AG04449 (cell line): ENCODE results near the gene PAK5.

Experiments
- CTCF ChIA-PET: fragments of 350-600 bp; formaldehyde crosslinking; extraction: SDS; loops from one replicate; lab custom pipeline; 2021; ENCODE audit warnings: antibody characterized with exemption; lab: Yijun Ruan, JAX
- POLR2A ChIA-PET: fragments of 400-600, 350-600 bp; formaldehyde crosslinking; extraction: SDS; loops from one replicate; lab custom pipeline; 2020; ENCODE audit warnings: antibody characterized with exemption, inconsistent platforms; lab: Yijun Ruan, JAX
- DNase-seq: peaks from one replicate; pipeline ENCODE4 v3.0.0-alpha.2; 2010; ENCODE audit warnings: low read depth, low spot score
- H3K4me3 ChIP-seq: 2 replicates; pipeline ENCODE4 v1.5.1; 2011; ENCODE audit warnings: low read depth, mild to moderate bottlenecking, control low read depth, low read length
- TF ChIP-seq, protein P1 (sequence below): IDR thresholded peaks from one replicate; pipeline ENCODE4 v1.5.1; 2011; ENCODE audit warnings: mild to moderate bottlenecking, moderate library complexity, low read length, control low read depth, inconsistent platforms; ENCODE audit not compliant: insufficient read depth; ENCODE audit errors: missing control alignments

PAK5 gene

DNA sequence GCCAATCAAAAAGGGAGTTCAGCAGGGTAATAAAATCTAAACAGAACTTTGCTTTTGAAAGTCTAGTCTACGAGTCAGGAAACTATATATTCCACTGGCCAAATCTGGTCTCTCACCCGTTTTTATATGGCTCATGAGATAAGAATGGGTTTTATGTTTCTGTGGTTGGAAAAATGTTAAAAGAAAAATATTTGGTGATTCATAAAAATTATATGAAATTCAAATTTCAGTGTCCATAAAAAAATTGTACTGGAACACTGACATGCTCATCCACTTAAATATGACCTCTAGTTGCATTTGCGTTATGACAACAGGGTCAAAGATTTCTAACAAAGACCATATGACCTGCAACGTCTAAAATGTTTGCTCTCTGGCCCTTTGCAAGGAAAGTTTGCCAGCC is 346.8 kb downstream of the PAK5 start:
- CTCF ChIA-PET, result no interaction called here
- DNase-seq, result no peak
- POLR2A ChIA-PET, result no interaction called here

DNA sequence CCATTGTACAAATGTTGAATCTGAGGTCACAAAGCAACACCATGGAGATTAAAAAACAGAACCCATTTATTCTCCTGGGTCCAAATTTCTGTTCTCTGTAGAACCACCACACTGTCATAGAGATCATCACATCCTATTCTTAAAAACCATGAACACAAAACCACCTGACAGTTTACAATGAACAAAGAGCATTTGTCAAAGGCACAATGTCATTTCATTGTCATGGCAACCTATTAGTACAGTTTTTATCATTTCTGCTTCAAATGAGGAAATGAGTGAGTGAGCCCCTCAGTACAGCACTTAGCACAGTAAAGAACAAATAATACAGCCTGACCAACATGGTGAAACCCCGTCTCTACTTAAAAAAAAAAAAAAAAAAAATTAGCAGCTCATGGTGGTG is 347.6 kb downstream of the PAK5 start:
- CTCF ChIA-PET, result no interaction called here
- no peak overlapping the region for H3K4me3 ChIP-seq
- no peak for DNase-seq
- POLR2A ChIA-PET, result no interaction called here
- TF ChIP-seq, protein P1, sequence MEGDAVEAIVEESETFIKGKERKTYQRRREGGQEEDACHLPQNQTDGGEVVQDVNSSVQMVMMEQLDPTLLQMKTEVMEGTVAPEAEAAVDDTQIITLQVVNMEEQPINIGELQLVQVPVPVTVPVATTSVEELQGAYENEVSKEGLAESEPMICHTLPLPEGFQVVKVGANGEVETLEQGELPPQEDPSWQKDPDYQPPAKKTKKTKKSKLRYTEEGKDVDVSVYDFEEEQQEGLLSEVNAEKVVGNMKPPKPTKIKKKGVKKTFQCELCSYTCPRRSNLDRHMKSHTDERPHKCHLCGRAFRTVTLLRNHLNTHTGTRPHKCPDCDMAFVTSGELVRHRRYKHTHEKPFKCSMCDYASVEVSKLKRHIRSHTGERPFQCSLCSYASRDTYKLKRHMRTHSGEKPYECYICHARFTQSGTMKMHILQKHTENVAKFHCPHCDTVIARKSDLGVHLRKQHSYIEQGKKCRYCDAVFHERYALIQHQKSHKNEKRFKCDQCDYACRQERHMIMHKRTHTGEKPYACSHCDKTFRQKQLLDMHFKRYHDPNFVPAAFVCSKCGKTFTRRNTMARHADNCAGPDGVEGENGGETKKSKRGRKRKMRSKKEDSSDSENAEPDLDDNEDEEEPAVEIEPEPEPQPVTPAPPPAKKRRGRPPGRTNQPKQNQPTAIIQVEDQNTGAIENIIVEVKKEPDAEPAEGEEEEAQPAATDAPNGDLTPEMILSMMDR, result no peak

More for the DNA sequence above, 346.8 kb downstream of the PAK5 start:
- no peak overlapping the region for H3K4me3 ChIP-seq
- TF ChIP-seq, protein P1, result no peak

DNA sequence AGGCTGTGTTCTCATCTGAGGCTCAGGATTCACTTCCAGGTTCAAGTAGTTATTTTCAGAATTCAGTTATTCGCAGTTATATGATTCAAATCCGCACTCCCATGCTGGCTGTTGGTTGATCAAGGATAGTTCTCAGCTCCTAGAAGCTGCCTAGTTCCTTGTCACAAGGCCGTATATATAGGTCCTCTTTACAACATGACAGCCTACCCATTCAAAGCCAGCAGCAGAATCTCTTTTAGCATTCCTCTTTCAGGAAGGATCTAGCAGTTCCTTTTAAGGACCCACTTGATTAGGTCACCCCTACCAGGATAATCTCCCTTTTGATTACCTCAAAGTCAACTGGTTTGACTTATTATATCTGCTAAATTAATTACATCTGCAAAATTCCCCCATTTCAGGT is 348.2 kb downstream of the PAK5 start:
- ChIA-PET CTCF (no interaction called here), POLR2A (no interaction called here)
- DNase-seq, result no peak
- TF ChIP-seq, protein P1, result no peak
- no peak overlapping the region for H3K4me3 ChIP-seq

DNA sequence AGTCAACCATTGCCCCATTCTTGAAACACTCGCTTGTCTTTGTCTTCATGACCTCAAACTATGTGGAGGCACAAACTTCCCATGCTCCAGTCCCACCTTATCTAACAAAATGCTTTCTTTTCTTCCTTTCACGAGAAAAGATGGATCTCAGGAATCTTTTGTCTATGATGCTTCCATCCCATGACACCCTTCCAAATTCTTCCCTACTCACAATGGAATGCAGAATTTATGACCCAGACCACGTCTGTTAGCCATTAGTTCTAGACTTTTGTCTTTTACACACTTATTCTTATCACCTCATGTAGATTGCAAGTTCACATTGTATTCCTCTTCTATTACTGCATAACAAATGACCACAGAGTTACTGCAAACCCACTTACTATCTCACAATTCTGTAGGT is 348.7 kb downstream of the PAK5 start:
- ChIA-PET POLR2A (no interaction called here), CTCF (no interaction called here)
- no peak for DNase-seq

DNA sequence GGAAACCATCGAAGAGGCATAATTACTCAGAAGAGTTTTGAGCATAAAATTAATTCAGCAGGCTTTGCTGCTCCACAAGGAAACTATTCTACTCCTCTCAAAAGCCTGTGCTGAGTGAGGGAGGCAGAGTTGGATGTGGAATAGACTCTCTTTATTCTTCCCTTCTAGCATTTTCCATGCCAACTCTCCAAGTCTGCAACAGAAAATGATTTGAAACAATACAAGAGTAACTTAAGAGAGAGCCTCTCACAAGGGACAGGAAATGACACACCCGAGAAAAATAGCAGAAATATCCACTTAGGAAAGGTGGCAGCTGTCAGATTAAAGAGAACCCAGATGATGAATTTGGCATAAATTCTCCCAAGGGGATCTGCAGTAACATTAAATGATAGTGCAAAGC is 350.8 kb downstream of the PAK5 start:
- H3K4me3 ChIP-seq, result no peak overlapping the region
- ChIA-PET POLR2A (no interaction called here), CTCF (no interaction called here)
- DNase-seq, result no peak
- TF ChIP-seq, protein P1, result no peak

More for the DNA sequence above, 348.7 kb downstream of the PAK5 start:
- TF ChIP-seq, protein P1, result no peak
- H3K4me3 ChIP-seq, result no peak overlapping the region
